AG04450 (cell line): ENCODE measurements around the gene SDK1. TPM values are rescaled to one million over a fixed set of nuclear protein-coding genes. Genes with fewer than 3 reads are reported as not detected.

Source experiments
- CTCF ChIA-PET: fragments of 300-600, 350-600 bp; formaldehyde crosslinking; extraction: SDS; loops from one replicate; lab custom pipeline; 2022; ENCODE audit warnings: antibody characterized with exemption, inconsistent platforms; lab: Charles Lee
- POLR2A ChIA-PET: fragments of 350-600 bp; formaldehyde crosslinking; extraction: SDS; loops from one replicate; lab custom pipeline; 2021; ENCODE audit warnings: antibody characterized with exemption, inconsistent platforms; lab: Yijun Ruan, JAX
- DNase-seq: peaks from one replicate; pipeline ENCODE4 v3.0.0-alpha.2; 2011; ENCODE audit warnings: low read depth, low spot score
- H3K27ac ChIP-seq: one replicate; pipeline ENCODE4 v1.5.1; 2012; ENCODE audit warnings: low read depth, low read length, control low read depth
- H3K27me3 ChIP-seq: one replicate; pipeline ENCODE4 v1.6.0; 2012; ENCODE audit warnings: low read length; ENCODE audit not compliant: control insufficient read depth, insufficient read depth
- H3K4me3 ChIP-seq: 2 replicates; pipeline ENCODE4 v1.5.1; 2011; ENCODE audit warnings: mild to moderate bottlenecking, low read depth, low read length, control low read depth
- H3K9me3 ChIP-seq: 2 replicates; pipeline ENCODE4 v1.5.1; 2012; ENCODE audit warnings: low read length; ENCODE audit not compliant: control insufficient read depth, insufficient read depth
- polyA plus RNA-seq: library from polyadenylated mRNA; depleted of rRNA; stranded (reverse); fragments of >200 nt; gene quantifications from 2 replicates; pipeline ENCODE4 v1.2.3, GENCODE V29; 2011
- TF ChIP-seq, protein P1 (sequence below): IDR thresholded peaks from 2 replicates; pipeline ENCODE4 v1.5.1; 2011; ENCODE audit warnings: low read depth, low read length, control low read depth, inconsistent platforms

SDK1 gene
- polyA plus RNA-seq, 1 experiment, result 2.2 TPM

DNA sequence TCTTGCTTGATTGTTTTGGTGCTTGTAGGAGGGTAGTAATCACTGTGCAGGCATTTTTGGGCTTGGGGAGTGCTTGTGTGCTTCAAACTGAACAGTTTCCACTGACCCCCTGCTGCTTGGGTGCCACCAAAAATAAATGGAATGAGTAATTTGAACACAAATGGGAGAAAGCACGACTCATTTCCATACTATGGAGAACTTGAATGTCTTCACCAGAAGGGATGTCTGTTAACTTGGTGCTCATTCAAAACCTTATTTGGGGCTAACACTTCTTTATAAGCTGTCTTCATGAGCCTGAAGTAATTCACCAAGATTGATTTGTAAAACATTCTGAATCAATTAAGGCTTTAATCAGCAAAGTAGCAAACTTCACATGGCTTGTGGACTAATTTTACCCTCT is 560.3 kb downstream of the SDK1 start:
- POLR2A ChIA-PET, result no interaction called here
- DNase-seq, result no peak
- no peaks in the 10 kb centered on the region for H3K27me3 ChIP-seq
- TF ChIP-seq, protein P1, sequence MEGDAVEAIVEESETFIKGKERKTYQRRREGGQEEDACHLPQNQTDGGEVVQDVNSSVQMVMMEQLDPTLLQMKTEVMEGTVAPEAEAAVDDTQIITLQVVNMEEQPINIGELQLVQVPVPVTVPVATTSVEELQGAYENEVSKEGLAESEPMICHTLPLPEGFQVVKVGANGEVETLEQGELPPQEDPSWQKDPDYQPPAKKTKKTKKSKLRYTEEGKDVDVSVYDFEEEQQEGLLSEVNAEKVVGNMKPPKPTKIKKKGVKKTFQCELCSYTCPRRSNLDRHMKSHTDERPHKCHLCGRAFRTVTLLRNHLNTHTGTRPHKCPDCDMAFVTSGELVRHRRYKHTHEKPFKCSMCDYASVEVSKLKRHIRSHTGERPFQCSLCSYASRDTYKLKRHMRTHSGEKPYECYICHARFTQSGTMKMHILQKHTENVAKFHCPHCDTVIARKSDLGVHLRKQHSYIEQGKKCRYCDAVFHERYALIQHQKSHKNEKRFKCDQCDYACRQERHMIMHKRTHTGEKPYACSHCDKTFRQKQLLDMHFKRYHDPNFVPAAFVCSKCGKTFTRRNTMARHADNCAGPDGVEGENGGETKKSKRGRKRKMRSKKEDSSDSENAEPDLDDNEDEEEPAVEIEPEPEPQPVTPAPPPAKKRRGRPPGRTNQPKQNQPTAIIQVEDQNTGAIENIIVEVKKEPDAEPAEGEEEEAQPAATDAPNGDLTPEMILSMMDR, result no peak
- CTCF ChIA-PET, result no interaction called here
- peaks cover 29% of the 10 kb centered on the region for H3K9me3 ChIP-seq
- H3K4me3 ChIP-seq, result no peak overlapping the region
- H3K27ac ChIP-seq, result no peak overlapping the region

DNA sequence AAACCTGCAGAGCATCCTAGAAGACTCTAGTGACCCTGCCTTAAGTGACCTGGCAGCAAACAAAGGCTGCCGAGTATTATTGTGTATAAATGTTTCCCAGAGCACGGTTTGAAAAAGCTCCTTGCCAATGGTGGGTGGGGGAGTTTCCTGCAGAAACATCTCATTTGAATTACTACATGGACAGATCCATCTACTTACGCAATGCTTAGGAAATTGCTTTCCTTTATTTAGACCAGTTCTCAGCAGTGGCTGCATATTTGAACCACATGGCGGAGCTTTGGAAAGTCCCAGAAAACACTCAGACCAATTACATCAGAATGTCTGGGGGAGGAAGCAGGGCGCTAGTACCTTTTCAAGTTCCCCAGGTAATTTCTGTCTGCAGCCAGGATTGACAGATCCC is 560.9 kb downstream of the SDK1 start:
- peak; percentile 26 for DNase-seq
- TF ChIP-seq, protein P1, result no peak
- Histone ChIP-seq H3K27ac (no peak overlapping the region), H3K9me3 (peaks cover 32% of the 10 kb centered on the region), H3K27me3 (no peaks in the 10 kb centered on the region), H3K4me3 (no peak overlapping the region)
- CTCF ChIA-PET, result no interaction called here
- POLR2A ChIA-PET, result no interaction called here

DNA sequence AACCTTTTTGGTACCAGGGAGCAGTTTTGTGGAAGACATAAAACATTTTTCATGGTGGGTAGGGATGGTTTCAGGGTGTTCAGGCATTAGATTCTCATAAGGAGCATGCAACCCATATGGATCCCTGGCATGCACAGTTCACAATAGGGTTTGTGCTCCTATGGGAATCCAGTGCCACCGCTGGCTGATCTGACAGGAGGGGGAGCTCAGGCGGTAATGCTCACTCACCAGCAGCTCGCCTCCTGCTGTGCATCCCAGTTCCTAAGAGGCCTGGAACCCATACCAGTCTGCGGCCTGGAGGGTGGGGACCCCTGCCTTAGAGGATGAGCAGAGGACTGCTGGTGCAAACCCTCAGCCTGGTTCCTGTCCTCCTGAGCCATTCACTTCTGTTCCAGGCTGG is 561.7 kb downstream of the SDK1 start:
- CTCF ChIA-PET, result no interaction called here
- H3K4me3 ChIP-seq, result no peak overlapping the region
- no peaks in the 10 kb centered on the region for H3K27me3 ChIP-seq
- POLR2A ChIA-PET, result no interaction called here
- DNase-seq, result no peak
- TF ChIP-seq, protein P1, result no peak
- H3K9me3 ChIP-seq, result peaks cover 33% of the 10 kb centered on the region
- peak overlapping the region; percentile 22 for H3K27ac ChIP-seq

DNA sequence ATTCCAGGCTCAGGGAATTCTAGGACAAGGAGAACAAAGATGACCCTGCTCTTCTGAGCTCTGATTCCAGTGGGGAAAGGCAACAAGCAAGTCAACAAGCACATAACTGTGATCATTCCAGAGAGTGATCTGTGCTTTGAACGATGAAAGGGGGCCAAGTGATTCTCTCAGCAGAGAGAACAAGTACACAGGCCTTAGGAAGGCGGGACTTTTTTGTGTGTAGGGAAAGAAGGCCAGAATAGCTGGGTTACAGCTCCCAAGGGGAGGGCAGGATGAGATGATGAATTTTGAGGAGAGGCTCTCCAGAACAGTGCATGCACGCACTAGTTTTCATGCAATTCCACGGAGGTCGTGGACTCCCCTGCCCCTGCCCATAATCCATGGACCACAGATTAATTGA is 565.2 kb downstream of the SDK1 start:
- POLR2A ChIA-PET, result no interaction called here
- Histone ChIP-seq H3K4me3 (no peak overlapping the region), H3K27me3 (no peaks in the 10 kb centered on the region), H3K27ac (no peak overlapping the region), H3K9me3 (peaks cover 29% of the 10 kb centered on the region)
- no peak for DNase-seq
- CTCF ChIA-PET, result no interaction called here
- TF ChIP-seq, protein P1, result no peak

DNA sequence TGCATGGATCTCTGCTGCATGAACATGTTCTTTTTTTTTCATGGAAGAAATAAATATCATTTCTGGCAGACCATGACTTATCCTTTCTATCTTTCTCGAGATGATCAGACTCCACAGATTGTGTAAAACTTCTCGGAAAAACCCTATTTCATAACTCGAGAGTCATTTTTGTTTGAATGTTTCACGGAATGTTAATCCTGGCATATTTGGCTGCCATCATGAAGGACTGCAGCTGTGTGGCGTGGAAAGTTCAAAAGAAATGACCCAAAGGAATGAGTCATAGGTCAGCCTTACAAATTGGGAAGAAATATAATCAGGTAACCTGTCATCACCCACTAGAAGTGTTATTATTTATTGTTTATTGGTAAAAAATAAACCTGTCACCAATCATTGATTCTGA is 566.8 kb downstream of the SDK1 start:
- TF ChIP-seq, protein P1, result no peak
- CTCF ChIA-PET, result no interaction called here
- Histone ChIP-seq H3K4me3 (no peak overlapping the region), H3K27me3 (no peaks in the 10 kb centered on the region), H3K9me3 (peaks cover 31% of the 10 kb centered on the region), H3K27ac (no peak overlapping the region)
- DNase-seq, result peak; percentile 11
- POLR2A ChIA-PET, result no interaction called here
